Measurements from ENCODE around the gene FBLN2.

FBLN2 gene

DNA sequence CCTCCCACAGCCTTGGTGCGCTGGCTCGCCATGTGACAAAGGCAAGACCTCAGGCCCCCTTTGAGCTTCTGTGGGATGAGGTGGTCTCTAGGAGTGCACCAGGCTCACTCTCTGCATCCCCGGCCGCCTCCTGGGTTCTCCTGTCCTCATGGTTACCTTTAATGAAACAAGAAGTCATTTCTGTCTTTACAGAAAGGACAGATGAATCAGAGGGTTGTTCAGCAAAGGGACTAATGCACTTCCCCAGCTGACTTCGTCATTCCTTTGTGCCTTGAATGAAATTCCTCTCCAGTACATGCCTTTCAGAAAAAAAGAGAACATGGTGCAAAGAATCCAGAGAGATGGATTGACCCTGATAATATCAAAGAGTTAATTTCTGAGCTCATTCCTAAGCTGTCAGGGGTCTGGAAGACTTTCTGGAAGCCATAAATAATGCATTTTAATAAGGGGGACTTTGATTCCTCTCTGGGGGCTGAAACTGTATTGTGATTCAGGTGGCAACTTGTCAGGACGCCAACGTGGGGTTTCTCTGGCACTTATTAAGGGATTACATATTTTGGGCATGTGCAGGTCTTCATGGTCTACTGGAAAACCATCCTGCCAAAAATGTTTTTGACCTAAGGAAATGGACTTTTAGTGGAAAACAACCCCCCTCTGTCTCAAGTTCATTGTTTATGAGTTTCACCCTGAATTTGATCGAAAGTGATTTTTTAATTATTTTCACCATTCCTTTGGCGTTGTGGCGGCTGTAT, 122.7 kb downstream of the FBLN2 start:
- DNase-seq: no peak

DNA sequence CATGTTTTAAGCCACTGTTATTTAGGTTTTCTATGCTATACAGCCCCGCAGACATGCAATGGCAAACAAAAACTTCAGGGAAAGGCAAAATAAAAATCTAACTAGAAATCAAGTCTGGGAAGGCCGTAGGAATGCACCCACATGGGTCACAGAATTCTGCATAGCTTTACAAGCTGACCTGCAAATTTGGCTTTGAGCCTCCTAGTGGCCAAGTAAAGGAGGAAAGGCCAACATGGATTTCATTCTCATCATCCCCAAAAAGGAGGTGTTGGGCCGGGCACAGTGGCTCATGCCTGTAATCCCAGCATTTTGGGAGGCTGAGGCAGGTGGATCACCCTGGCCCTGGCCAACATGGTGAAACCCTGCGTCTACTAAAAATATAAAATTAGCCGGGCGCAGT, 124.3 kb downstream of the FBLN2 start:
- DNase-seq: no peak

DNA sequence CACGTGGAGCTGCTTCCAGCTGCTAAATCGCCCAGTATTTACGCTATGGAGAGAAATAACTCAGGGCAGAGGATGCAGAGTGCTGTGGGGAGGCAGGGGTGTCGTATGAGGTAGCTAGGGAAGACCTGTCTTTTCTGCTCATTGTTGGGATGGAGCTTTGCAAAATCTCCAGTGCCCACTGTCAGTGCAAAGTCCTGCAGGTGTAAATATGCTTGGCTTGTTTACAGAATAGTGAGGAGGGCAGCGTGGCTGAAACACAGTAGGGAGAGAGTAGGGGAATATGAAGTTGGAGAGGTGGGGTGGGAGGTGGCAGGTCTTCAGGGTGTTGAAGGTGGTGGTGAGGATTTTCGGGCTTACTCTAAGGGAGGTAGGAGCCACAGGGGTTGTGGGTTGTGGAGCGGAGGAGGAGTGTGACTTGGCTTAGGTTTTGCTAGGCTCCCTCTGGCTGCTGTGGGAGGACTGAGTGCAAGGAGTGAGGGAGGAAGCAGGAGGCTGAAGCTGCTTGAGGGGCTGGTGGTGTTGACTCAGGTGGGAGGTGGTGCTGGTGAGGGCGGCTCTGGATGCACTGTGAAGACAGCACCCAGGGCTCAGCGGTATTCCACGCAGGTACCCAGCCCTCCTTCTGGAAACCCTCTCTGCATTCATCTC, 125.7 kb downstream of the FBLN2 start:
- DNase-seq: no peak

DNA sequence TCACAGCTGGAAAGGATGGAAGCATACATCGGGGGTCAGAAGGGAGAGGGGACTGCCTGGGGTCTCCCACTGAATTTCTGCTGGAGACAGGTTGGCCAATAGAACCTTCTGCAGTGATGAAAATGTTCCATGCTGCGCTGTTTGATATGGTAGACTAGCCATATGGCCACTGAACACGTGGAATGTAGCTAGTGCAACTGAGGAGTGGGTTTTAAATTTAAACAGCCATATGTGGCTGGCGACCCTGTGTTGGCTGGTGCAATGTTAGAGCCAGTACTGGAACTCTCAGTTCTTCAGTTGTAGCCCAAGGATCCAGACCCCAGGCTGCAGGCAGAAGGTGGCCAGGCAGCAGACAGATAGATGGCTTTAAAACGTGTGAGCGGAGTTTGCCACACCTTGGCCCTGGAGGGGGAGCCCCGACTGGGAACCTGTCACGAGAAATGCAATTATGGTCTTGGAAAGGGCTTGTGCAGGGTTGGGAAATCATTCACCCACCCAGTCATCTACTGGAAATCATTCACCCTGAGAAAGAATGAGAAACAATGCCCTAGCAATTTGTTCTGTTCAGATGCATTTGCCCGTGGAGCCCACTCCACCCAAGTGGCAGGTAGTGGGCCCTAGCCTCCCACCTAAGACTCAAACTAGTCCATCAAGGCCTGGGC, 127.6 kb downstream of the FBLN2 start:
- no peak for DNase-seq

DNA sequence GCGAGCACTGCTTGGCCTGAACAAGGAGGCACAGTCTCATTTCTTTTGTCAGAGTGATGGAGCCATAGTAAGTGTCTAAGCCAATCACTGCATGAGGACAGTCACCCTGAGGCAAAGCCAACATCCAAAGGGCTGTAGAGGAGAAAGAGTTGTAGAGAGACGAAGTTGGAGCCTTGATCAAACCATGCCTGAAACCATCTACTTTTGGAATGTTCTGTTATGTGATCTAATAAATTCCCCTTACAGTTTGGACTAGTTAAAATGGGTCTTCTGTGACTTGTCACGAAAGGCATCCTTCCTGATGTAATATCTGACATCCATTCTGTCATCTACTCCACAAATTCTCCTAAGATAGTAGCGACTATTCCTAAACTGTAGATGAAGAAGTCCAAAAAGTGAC, 128.3 kb downstream of the FBLN2 start:
- DNase-seq: no peak

DNA sequence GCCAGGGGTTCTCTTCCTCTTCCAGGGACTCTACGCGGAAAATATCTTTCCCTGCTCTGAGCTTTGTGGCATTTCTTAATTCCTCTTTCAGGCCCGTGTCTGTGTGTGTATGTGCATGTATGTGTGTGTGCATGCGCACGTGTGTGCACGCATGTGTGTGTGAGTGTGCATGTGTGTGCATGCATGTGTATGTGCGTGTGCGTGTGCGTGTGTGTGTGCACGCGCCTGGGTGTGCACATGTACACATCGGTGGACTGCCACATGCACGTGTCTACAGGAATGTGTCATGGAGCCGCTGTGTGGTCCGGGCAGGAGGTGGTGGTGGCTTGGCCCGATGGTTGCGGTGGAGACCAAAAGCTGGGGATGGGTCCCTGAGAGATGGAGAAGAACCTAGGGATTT, 133.0 kb downstream of the FBLN2 start:
- no peak for DNase-seq

DNA sequence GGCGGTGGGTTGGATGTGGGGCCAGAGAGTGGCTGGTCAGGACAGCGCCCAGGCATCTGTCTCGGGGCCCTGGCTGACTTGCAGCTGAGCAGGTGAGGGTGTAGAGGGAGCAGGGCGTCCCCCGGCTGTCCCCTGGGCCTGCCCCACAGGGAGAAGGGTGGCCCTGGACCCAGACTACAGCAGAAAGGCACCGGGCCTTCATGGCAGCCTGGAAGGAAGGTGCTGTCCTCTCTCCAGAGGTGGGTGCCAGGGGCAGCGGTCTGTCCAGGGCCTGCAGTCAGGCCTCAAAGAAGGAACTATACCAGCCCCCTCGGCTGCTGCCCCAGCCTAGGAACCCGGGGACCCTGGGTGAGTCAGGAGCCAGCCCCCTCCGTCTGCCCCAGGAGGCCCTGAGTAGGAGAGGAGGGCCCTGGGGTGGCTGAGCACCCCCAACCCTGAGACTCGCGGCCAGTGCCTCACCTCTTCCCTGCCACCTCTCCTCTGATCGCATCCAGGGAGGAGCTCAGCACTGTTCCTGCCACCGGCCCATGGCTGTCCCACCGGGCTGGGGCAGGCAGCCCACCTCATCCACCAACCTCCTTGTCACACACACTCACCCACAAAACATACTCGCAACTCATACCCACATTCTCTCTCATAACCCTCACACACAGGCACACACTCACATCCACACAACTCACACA, 133.5 kb downstream of the FBLN2 start:
- no peak for DNase-seq

DNA sequence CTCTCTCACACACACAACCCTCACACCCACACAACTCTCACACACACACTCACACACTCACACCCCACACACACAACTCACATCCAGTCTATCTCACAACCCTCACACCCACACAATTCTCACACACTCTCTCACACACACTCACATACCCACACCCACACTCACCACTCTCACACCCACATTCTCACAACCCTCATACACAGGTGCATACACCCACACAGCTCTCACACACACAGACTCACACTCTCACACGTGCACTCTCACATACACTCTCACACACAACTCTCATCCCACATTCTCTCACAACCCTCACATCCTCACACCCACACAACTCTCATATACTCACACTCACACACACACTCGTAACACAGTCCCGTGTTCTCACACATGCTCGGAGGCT, 134.4 kb downstream of the FBLN2 start:
- no peak for DNase-seq

DNA sequence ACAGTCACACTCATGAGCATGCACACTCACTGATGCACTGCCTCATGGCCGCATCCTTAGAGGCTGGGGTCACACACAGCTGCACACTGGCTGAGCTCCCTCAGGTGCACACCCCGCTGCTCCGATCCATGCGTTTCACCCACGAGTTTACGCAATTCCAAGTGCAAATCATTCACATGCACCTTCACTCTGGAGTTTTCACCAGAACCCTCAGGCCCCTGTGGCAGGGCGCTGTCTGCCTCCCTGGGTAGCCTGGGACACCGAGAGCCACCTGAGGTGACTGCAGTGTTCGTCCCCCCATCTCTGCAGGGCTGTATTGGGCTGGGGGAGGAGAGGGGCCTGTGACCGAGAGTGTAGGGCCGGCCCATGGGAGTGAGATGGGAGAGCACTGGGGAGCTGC, 134.8 kb downstream of the FBLN2 start:
- no peak for DNase-seq

DNA sequence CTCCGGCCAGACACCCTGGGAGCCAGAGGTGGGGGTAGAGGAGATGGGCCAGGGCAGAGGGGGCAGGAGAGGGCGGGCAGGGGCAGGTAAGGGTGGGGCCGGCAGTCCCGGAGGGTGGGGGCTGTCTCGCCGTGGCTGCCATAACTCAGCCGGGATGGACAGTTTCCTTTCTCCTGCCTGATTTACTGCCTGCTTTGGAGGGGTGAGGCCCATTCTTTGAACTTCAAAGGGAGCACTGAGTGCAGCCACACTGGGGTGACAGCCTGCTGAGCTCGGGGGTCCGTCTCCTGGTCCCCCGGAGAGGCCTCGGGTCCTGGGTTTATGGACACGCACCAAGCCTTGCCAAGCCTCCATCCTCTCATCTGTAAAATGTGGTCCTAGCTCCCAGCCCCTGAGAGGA, 135.4 kb downstream of the FBLN2 start:
- DNase-seq: no peak

DNA sequence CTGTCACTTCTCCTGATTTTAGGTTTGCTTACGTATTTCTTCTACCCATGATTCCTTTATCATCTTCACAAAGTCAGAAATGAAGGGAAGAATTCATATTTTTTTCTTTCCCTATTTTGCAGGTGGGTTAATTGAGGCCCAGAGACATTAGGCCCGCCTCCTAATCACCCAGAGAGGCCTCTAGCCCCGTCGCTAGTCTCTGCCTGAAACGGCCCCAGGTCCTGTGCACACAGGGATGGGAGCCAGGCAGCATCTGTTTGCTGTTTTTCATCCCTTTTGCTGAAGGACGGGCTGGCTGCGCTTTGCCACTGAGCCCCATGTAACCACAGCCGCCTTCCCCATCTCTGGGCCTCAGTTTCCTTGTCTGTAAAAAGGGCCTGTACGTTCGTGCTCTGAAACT, 135.9 kb downstream of the FBLN2 start:
- no peak for DNase-seq

DNA sequence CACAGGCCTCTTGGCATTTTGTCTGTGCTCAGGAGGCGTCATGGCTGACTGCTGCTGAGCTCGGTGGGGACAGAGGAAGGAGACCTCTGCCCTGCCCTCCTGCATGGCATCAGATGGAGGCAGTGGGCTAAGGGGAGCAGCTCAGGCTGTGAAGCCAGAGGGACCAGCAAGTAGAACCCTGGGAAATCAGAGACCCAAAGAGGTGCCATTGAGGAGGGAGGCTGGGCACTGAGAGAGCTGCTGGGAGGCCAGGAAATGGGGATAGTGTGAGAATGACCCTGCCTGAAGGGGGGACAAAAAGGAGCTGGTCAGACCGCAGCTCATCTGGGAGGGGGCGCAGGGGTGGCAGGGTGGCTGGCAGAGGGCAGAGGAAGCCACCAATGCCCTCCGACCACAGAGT, 136.8 kb downstream of the FBLN2 start:
- no peak for DNase-seq

DNA sequence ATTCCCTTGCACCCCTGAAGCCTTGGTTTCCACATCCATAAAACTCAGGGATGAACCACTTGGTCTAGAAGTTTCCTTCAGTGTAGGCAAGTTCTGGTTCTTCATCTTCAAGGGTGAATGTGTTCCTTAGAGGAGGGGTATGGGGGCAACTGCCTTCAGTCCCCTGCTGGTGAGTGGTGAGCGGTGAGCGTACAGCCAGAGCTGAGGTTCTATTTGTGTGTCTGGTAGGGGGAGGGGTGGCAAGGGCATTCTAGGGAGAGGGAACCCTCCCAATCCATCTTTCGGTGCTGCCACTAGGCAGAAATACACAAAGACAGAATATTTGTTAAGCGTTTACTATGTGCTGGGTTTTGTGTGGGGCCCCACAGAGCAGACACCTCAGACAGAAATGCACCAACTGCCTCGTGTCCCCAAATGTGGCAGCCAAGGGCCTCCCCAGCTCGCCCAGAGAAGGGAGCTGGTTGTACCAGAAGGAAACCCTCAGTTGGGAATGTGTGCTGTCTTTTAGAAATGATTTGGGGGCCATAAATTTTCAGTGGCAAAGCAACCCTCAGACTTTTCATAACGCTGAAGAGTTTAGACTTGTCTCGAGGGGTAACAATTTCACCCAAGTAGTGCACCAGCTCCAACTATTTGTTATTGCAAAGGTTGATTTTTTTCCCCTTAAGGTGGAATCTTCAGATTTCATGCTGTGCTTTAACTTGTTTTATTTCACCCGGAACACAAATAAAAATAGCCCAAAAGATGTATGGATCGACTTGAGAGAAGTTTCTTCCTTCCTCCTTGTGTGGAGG, 137.6 kb downstream of the FBLN2 start:
- no peak for DNase-seq

DNA sequence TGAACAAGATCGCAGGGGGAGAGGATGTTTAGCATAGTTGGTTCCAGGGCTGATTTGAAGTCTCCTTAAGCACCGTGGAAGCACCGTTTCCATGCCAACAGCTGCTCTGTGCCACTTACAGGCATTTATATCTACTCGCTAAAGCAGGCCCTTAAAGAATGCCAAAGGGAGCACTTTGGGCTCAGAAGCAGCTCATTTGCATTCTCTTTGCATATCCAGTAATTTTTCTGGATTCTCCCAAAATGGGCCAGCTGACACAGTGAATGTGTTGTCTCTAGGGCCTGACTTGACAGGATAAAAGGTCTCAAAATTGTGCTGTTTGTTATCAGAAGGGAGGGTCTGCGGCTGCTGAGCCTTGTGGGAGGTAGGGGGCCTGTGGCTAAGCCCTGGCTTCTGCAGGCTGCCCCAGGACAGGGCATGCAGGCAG, 138.6 kb downstream of the FBLN2 start:
- no peak for DNase-seq
